Activated CD8-positive, alpha-beta memory T cell treated with anti-CD3 and anti-CD28 coated beads, Interleukin-2, amount 10 ng/mL, durations not matched to agents 7 days and 5 days (primary cell): ENCODE results near the gene ENTPD6. TPM values are rescaled to one million over a fixed set of nuclear protein-coding genes. Genes with fewer than 3 reads are reported as not detected.
A peak's percentile ranks its signal among the peaks of the same experiment; 100 is the strongest.
"Not testable (repeated sequence)": the region's sequence is repeated elsewhere in the genome, so short reads cannot be mapped to it uniquely, and the experiment has no call there.

ENCODE experiments used
- ATAC-seq: fragments of 150-1000 bp; cut with Tn5 transposase; one replicate; pipeline ENCODE4 v1.10.0; 2021; ENCODE audit warnings: moderate library complexity
- CTCF ChIA-PET: fragments of 350-600 bp; sonication (Branson Sonifier 250); formaldehyde crosslinking; loops from one replicate; lab custom pipeline; 2021; ENCODE audit warnings: antibody characterized with exemption; lab: Charles Lee
- DNase-seq: peaks from one replicate; pipeline ENCODE4 v3.0.0-alpha.2; 2020
- H3K27ac Mint-ChIP-seq: one replicate; pipeline ENCODE4 v1.8.0; 2021; ENCODE audit warnings: mild to moderate bottlenecking, mixed read lengths
- H3K27me3 Mint-ChIP-seq: one replicate; pipeline ENCODE4 v1.8.0; 2021; ENCODE audit warnings: mixed read lengths
- H3K36me3 Mint-ChIP-seq: one replicate; pipeline ENCODE4 v1.8.0; 2021; ENCODE audit warnings: mild to moderate bottlenecking, mixed read lengths
- H3K4me1 Mint-ChIP-seq: one replicate; pipeline ENCODE4 v1.8.0; 2021; ENCODE audit warnings: mixed read lengths
- H3K4me3 Mint-ChIP-seq: one replicate; pipeline ENCODE4 v1.8.0; 2021; ENCODE audit warnings: mild to moderate bottlenecking, moderate library complexity, mixed read lengths
- H3K9me3 Mint-ChIP-seq: one replicate; pipeline ENCODE4 v1.8.0; 2022; ENCODE audit warnings: low read depth, mixed read lengths
- total RNA-seq, 2 experiments: library from RNA; stranded (reverse); gene quantifications; one replicate each; pipeline ENCODE4 v1.2.3, GENCODE V29; 2021

ENTPD6 gene
- total RNA-seq, 2 experiments from 2014 or later, result 37.6 to 42.0 TPM

GRCh38 chr20:25173886-25174308, 21.6 kb upstream of the ENTPD6 start:
- Mint-ChIP-seq H3K27me3 (peaks cover 17% of the 10 kb centered on the region), H3K36me3 (no peaks in the 10 kb centered on the region), H3K4me3 (no peak overlapping the region), H3K27ac (no peak overlapping the region), H3K9me3 (no peaks in the 10 kb centered on the region), H3K4me1 (peaks cover 3% of the 10 kb centered on the region)
- CTCF ChIA-PET, result interaction anchor here (0.7 kb wide), 1 partner anchor 9 kb away, joined by 5 read pairs; no protein-coding TSS in a partner anchor
- DNase-seq (no peak), ATAC-seq (no peak)

DNA sequence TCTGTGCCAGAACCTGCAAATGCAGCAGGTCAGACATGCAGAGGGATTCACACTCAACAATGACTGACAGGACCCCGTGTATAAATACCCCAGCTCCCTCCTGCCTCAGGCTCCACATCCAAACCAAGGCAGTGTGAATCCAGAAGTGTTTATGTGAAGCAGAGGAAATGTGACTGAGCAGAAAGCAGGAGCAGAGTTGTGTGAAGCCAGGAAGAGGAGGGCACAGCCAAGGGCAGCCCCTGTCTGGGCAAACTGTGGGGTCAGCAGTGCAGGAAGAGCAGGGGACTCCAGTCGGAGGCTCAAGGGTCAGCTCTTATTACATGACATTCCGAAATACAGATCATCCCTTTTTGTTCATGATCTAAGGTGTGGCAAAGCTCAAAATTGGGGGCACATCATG, 19.3 kb upstream of the ENTPD6 start:
- CTCF ChIA-PET, result interaction anchor here (1.3 kb wide), 1 partner anchor 182 kb away, joined by 5 read pairs; no protein-coding TSS in a partner anchor
- Mint-ChIP-seq H3K27me3 (peaks cover 5% of the 10 kb centered on the region), H3K9me3 (no peaks in the 10 kb centered on the region), H3K4me3 (no peak overlapping the region), H3K36me3 (no peaks in the 10 kb centered on the region), H3K27ac (no peak overlapping the region), H3K4me1 (peaks cover 3% of the 10 kb centered on the region)
- ATAC-seq, result no peak
- DNase-seq, result no peak

- DNase-seq (no peak), ATAC-seq (no peak)
- Mint-ChIP-seq H3K4me3 (no peak overlapping the region), H3K27ac (no peak overlapping the region), H3K9me3 (no peaks in the 10 kb centered on the region), H3K4me1 (peaks cover 3% of the 10 kb centered on the region), H3K36me3 (no peaks in the 10 kb centered on the region), H3K27me3 (peaks cover 10% of the 10 kb centered on the region)
- CTCF ChIA-PET, result interaction anchor here (0.8 to 1.8 kb wide), 5 partner anchors 9 to 184 kb away, joined by 3 to 5 read pairs (median 4); no protein-coding TSS in a partner anchor
These were observed 17.6 kb upstream of the ENTPD6 start for GRCh38 chr20:25177890-25178321.

DNA sequence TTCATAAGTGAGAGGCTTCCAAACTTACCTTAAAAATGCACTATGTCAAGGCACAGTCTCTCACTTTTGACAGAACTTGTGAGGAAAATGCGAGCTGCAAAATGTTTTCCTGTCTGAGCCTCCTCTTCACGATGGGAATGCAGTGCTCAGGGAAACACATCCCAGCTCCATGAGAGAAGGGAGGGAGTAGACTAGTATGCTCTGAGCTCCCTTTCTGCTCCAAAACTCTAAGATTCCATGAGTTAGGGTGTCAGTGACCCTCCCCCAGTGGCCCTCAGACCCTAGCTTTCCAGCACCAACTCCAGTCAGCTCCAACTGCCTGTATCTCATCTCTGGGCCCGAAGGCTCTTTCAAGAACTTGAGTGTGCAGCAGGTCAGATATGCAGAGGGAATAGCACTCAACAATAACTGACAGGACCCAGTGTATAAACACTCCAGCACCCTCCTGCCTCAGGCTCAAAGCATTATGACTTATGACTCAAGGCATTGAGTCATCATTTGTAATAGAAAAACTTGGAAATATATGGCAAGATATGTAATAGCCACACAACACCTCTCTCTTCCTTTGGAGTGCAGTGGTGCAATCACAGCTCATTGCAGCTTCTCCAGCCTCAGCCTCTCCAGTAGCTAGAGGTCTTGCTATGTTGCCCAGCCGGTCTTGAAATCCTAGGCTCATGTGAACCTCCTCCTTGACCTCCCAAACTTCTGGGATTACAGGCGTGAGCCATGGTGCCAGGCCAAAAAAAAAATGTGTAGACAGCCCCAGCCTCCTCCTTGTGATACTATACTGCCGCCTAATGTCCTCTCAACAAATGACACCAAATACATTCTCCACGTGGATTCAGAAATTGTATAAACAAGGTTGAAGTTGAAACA, 16.7 kb upstream of the ENTPD6 start:
- Mint-ChIP-seq H3K27ac (no peak overlapping the region), H3K4me3 (no peak overlapping the region), H3K9me3 (peaks cover 4% of the 10 kb centered on the region), H3K4me1 (no peaks in the 10 kb centered on the region), H3K27me3 (peaks cover 19% of the 10 kb centered on the region), H3K36me3 (no peaks in the 10 kb centered on the region)
- CTCF ChIA-PET, result interaction anchor here (0.8 to 1.8 kb wide), 7 partner anchors 10 to 185 kb away, joined by 3 to 6 read pairs (median 4); no protein-coding TSS in a partner anchor
- no peak for DNase-seq
- peak; percentile 71 for ATAC-seq

DNA sequence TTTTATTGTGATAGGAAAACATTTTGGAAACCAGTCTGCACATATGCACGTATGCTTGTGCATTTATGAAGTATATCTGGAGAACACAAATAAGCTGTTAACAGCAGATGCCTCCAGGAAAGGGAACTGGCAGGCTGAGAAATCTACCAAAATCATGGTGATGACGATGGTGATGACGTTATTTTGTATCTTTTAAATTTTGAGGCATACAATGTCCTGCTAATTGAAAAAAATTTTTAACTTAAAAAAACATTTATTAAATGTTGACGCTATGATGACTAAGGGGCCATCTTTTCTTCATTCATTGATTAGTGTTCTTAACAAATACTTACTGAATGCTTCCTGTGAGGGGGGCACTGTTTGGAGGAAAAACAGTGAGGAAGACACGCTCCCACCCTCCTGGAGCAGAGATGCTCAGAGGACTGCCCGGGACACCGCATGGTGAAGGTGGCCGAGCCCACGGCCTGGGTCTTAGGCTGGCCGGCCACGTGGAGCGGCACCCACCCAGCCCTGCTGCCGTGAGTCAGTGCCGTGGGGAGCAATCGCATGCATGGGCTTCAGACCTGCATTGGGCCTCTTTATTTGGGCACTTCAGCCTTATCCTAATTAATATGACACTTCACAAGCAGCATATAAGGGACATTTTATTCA, 15.9 kb upstream of the ENTPD6 start:
- CTCF ChIA-PET, result interaction anchor here (1.0 to 1.8 kb wide), 4 partner anchors 11 to 105 kb away, joined by 3 to 6 read pairs (median 4); no protein-coding TSS in a partner anchor
- no peak overlapping the region for H3K27ac Mint-ChIP-seq
- no peak for DNase-seq
- peaks cover 4% of the 10 kb centered on the region for H3K9me3 Mint-ChIP-seq
- peaks cover 27% of the 10 kb centered on the region for H3K27me3 Mint-ChIP-seq
- H3K4me3 Mint-ChIP-seq, result no peak overlapping the region
- H3K4me1 Mint-ChIP-seq, result no peaks in the 10 kb centered on the region
- no peaks in the 10 kb centered on the region for H3K36me3 Mint-ChIP-seq
- no peak for ATAC-seq

DNA sequence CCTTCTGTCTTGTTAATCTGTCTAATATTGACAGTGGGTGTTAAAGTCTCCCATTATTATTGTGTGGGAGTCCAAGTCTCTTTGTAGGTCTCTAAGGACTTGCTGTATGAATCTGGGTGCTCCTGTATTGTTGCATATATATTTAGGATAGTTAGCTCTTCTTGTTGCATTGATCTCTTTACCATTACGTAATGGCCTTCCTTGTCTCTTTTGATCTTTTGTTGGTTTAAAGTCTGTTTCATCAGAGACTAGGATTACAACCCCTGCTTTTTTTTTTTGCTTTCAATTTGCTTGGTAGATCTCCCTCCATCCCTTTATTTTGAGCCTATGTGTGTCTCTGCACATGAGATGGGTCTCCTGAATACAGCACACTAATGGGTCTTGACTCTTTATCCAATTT, 11.1 kb upstream of the ENTPD6 start:
- H3K4me3 Mint-ChIP-seq, DNase-seq, H3K4me1 Mint-ChIP-seq, ATAC-seq, H3K36me3 Mint-ChIP-seq, H3K9me3 Mint-ChIP-seq, H3K27ac Mint-ChIP-seq, CTCF ChIA-PET: not testable (repeated sequence)
- peaks cover 53% of the 10 kb centered on the region for H3K27me3 Mint-ChIP-seq

DNA sequence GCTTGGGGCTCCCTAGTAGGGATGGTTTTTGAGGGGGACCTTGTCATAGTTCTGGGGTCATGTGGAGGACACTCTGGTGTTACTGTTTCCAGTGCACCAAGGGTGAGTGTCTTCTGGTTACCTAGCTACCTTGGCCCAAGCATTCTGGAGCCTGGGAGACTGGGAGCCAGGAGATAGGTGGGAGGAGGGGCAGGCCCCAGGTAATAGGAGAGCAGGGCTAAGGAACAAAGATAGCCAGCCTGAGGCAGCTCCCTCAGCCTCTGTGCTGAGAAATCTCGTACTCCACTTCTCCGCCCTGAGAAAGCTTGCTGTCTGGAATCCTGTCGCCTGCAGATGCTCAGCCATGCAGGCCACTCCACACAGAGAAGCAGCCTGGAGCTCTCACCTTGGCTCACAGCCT, 8.3 kb upstream of the ENTPD6 start:
- Mint-ChIP-seq H3K4me1 (no peaks in the 10 kb centered on the region), H3K27ac (no peak overlapping the region), H3K27me3 (peaks cover 55% of the 10 kb centered on the region), H3K9me3 (peaks cover 6% of the 10 kb centered on the region), H3K36me3 (no peaks in the 10 kb centered on the region), H3K4me3 (no peak overlapping the region)
- no peak for ATAC-seq
- DNase-seq, result no peak
- CTCF ChIA-PET, result no interaction called here

DNA sequence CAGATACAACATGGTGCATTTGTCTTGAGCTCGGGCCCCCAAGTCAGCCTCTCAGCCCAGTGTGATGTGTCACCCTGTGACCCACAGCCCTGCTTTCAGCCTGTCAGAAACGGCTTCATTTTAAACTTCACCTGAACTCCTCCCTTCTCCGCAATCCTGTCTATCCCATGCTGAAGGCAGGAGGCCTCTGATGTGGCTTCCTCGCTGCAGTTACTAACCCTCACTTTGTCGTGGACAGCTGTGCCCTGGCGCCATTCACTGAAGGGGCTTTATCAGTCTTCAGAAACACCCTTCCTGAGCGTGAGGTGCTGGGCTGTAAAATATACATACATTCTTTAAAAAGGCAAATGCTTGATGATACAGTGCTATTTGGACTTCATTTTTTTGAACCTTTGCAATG, 7.9 kb upstream of the ENTPD6 start:
- no peak for ATAC-seq
- Mint-ChIP-seq H3K36me3 (no peaks in the 10 kb centered on the region), H3K27ac (no peak overlapping the region), H3K4me3 (no peak overlapping the region), H3K4me1 (no peaks in the 10 kb centered on the region), H3K9me3 (peaks cover 6% of the 10 kb centered on the region), H3K27me3 (peaks cover 51% of the 10 kb centered on the region)
- no peak for DNase-seq
- CTCF ChIA-PET, result no interaction called here

GRCh38 chr20:25188218-25188617, 7.3 kb upstream of the ENTPD6 start:
- ATAC-seq, result no peak
- Mint-ChIP-seq H3K4me3 (no peak overlapping the region), H3K27ac (no peak overlapping the region), H3K4me1 (no peaks in the 10 kb centered on the region), H3K36me3 (no peaks in the 10 kb centered on the region), H3K27me3 (peaks cover 47% of the 10 kb centered on the region), H3K9me3 (peaks cover 6% of the 10 kb centered on the region)
- DNase-seq, result no peak
- CTCF ChIA-PET, result no interaction called here

GRCh38 chr20:25191051-25191450, 4.5 kb upstream of the ENTPD6 start:
- DNase-seq, result no peak
- no peaks in the 10 kb centered on the region for H3K36me3 Mint-ChIP-seq
- ATAC-seq, result no peak
- H3K9me3 Mint-ChIP-seq, result no peaks in the 10 kb centered on the region
- H3K4me1 Mint-ChIP-seq, result peaks cover 3% of the 10 kb centered on the region
- H3K27me3 Mint-ChIP-seq, result peaks cover 19% of the 10 kb centered on the region
- H3K27ac Mint-ChIP-seq, result no peak overlapping the region
- no peak overlapping the region for H3K4me3 Mint-ChIP-seq
- CTCF ChIA-PET, result interaction anchor here (0.8 kb wide), 1 partner anchor 11 kb away, joined by 3 read pairs; no protein-coding TSS in a partner anchor

DNA sequence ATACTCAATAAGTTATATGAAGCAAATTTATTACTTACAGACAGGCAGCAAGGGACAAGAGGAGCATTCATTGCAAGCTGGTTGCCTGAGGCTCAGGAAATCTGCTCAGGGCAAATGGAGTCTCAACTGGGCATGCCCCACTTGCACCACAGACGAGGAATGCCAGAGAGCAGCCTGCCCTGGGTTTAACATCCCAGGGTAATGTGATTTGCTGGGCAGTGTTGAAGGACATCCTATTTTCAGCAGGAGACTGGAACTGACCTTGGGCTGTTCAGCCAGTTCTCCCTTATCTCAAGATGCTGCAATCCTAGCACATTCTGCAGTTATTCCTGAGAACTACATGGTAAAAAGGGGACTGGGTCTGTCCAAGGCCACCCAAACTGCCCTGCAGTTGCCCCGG, 3.8 kb upstream of the ENTPD6 start:
- Mint-ChIP-seq H3K36me3 (no peaks in the 10 kb centered on the region), H3K4me3 (no peak overlapping the region), H3K27ac (no peak overlapping the region), H3K9me3 (no peaks in the 10 kb centered on the region), H3K27me3 (peaks cover 18% of the 10 kb centered on the region), H3K4me1 (peaks cover 10% of the 10 kb centered on the region)
- CTCF ChIA-PET, result interaction anchor here (0.8 kb wide), 1 partner anchor 12 kb away, joined by 3 read pairs; no protein-coding TSS in a partner anchor
- DNase-seq (no peak), ATAC-seq (no peak)

- Mint-ChIP-seq H3K4me1 (peaks cover 21% of the 10 kb centered on the region), H3K36me3 (no peaks in the 10 kb centered on the region), H3K9me3 (no peaks in the 10 kb centered on the region), H3K27me3 (peaks cover 11% of the 10 kb centered on the region), H3K4me3 (peak overlapping the region; percentile 22), H3K27ac (no peak overlapping the region)
- ATAC-seq (no peak), DNase-seq (no peak)
- CTCF ChIA-PET, result interaction anchor here (1.4 kb wide), 1 partner anchor 205 kb away, joined by 4 read pairs; no protein-coding TSS in a partner anchor
These were observed 1.7 kb upstream of the ENTPD6 start for GRCh38 chr20:25193843-25194242.

GRCh38 chr20:25194333-25194972, 1.1 kb upstream of the ENTPD6 start:
- Mint-ChIP-seq H3K27me3 (peaks cover 7% of the 10 kb centered on the region), H3K27ac (no peak overlapping the region), H3K9me3 (no peaks in the 10 kb centered on the region), H3K36me3 (peaks cover 1% of the 10 kb centered on the region), H3K4me3 (peak overlapping the region; percentile 86), H3K4me1 (peaks cover 21% of the 10 kb centered on the region)
- CTCF ChIA-PET, result interaction anchor here (0.8 to 2.1 kb wide), 6 partner anchors 10 to 264 kb away, joined by 3 to 7 read pairs (median 4); no protein-coding TSS in a partner anchor
- DNase-seq (no peak), ATAC-seq (no peak)
